Natural killer cell (primary cell): ENCODE measurements around the gene LHX6. TPM values are rescaled to one million over a fixed set of nuclear protein-coding genes. Genes with fewer than 3 reads are reported as not detected.
A peak's percentile ranks its signal among the peaks of the same experiment; 100 is the strongest.

Experiments
- ATAC-seq, 3 donors: fragments of 150-1000 bp in 2 of 3; fragments of 200-7000 bp in 1 of 3; cut with Tn5 transposase; 1 replicate in 1 of 3; 2 replicates in 2 of 3; pipeline ENCODE4 v1.10.0; 2021; ENCODE audit warnings: mild to moderate bottlenecking in 2 of 3, moderate library complexity in 2 of 3
- DNase-seq, 2 donors: peaks; one replicate each; pipeline versions ENCODE4 v3.0.0 to v3.0.0-alpha.2; 2013 to 2021; ENCODE audit warnings: mixed read lengths in 1 of 2
- H3K27ac ChIP-seq: one replicate; pipeline ENCODE4 v1.5.1; 2013; ENCODE audit warnings: mild to moderate bottlenecking, low read length
- H3K27me3 ChIP-seq: one replicate; pipeline ENCODE4 v1.6.1; 2013; ENCODE audit warnings: low read length; ENCODE audit not compliant: control insufficient read depth, insufficient read depth
- H3K36me3 ChIP-seq: one replicate; pipeline ENCODE4 v1.6.1; 2013; ENCODE audit warnings: low read length; ENCODE audit not compliant: control insufficient read depth, insufficient read depth
- H3K4me1 ChIP-seq: one replicate; pipeline ENCODE4 v1.6.1; 2013; ENCODE audit warnings: low read length; ENCODE audit not compliant: control insufficient read depth, insufficient read depth
- H3K4me3 ChIP-seq: one replicate; pipeline ENCODE4 v1.5.1; 2013; ENCODE audit warnings: low read length
- H3K9me3 ChIP-seq: one replicate; pipeline ENCODE4 v1.6.1; 2013; ENCODE audit warnings: low read length; ENCODE audit not compliant: control insufficient read depth, insufficient read depth
- H3K27ac Mint-ChIP-seq, 2 donors: one replicate each; pipeline ENCODE4 v1.8.0; 2022; ENCODE audit warnings: mild to moderate bottlenecking in 2 of 2, mixed read lengths in 2 of 2, moderate library complexity in 1 of 2
- H3K27me3 Mint-ChIP-seq, 2 donors: one replicate each; pipeline ENCODE4 v1.8.0; 2022; ENCODE audit warnings: low read depth in 2 of 2, mixed read lengths in 2 of 2
- H3K36me3 Mint-ChIP-seq: one replicate; pipeline ENCODE4 v1.8.0; 2022; ENCODE audit warnings: mixed read lengths
- H3K4me1 Mint-ChIP-seq, 2 donors: one replicate each; pipeline ENCODE4 v1.8.0; 2022; ENCODE audit warnings: mixed read lengths in 2 of 2
- H3K4me3 Mint-ChIP-seq: one replicate; pipeline ENCODE4 v1.8.0; 2022; ENCODE audit warnings: mild to moderate bottlenecking, moderate library complexity, mixed read lengths
- H3K9me3 Mint-ChIP-seq, 2 donors: one replicate each; pipeline ENCODE4 v1.8.0; 2022; ENCODE audit warnings: mixed read lengths in 2 of 2
- CTCF ChIP-seq: fragments of 200-600 bp; IDR thresholded peaks from one replicate; pipeline ENCODE4 v1.8.0; 2022; ENCODE audit warnings: antibody characterized with exemption
- WGBS: methylation state at CpG from one replicate; pipeline ENCODE4 v1.1.7; 2013; ENCODE audit warnings: missing lambda C conversion rate; ENCODE audit not compliant: insufficient coverage; 5-methylcytosine and 5-hydroxymethylcytosine counted together
- intact Hi-C: fragments of 100-400 bp; cut with micrococcal nuclease; formaldehyde crosslinking; loops from one replicate; pipeline ENCODE4 v1.14.2; 2022
- total RNA-seq, 4 donors: library from RNA; stranded (reverse); fragments of 120-200 nt in 1 of 4; gene quantifications; one replicate each; pipeline versions ENCODE4 v1.2.3 to v1.2.4, GENCODE V29; 2013 to 2022

LHX6 gene
- total RNA-seq, 3 donors from 2014 or later (not counting 1 experiment from before 2014, with no cell fraction given), result not detected

- intact Hi-C loops, result loop anchor here (10.0 kb wide), 2 partner anchors 137 to 553 kb away; no protein-coding TSS in a partner anchor
- Histone ChIP-seq H3K27ac (no peak overlapping the region), H3K36me3 (peaks cover 34% of the 10 kb centered on the region), H3K27me3 (no peaks in the 10 kb centered on the region), H3K9me3 (no peaks in the 10 kb centered on the region), H3K4me1 (peaks cover 13% of the 10 kb centered on the region), H3K4me3 (no peak overlapping the region)
- Mint-ChIP-seq H3K4me3 (no peak overlapping the region), H3K4me1 (peaks cover 57 to 66% of the 10 kb centered on the region in 2 donors), H3K27me3 (no peaks in the 10 kb centered on the region), H3K36me3 (peaks cover 11% of the 10 kb centered on the region), H3K27ac (peak overlapping the region; percentile 17 to 100), H3K9me3 (no peaks in the 10 kb centered on the region)
- ATAC-seq (no peak), DNase-seq (no peak)
- WGBS, result no CpG with 5 or more reads among the region's 1 CpG
- TF ChIP-seq CTCF, result no peak
These were observed 32.7 kb upstream of the LHX6 start for GRCh38 chr9:122261469-122261881.

- intact Hi-C loops, result no loop called here
- no peak for ATAC-seq
These were observed 30.2 kb upstream of the LHX6 start for GRCh38 chr9:122258886-122259415.

GRCh38 chr9:122256206-122256605 is 27.4 kb upstream of the LHX6 start:
- ATAC-seq (no peak), DNase-seq (no peak)
- Histone ChIP-seq H3K4me1 (no peaks in the 10 kb centered on the region), H3K9me3 (no peaks in the 10 kb centered on the region), H3K36me3 (peaks cover 63% of the 10 kb centered on the region), H3K4me3 (no peak overlapping the region), H3K27ac (no peak overlapping the region), H3K27me3 (no peaks in the 10 kb centered on the region)
- no peaks in the 10 kb centered on the region for H3K9me3 Mint-ChIP-seq
- intact Hi-C loops, result no loop called here
- peak overlapping the region in 1 of 2 donors; percentile 11 for H3K27ac Mint-ChIP-seq
- H3K4me1 Mint-ChIP-seq, result peaks cover 26 to 34% of the 10 kb centered on the region in 2 donors
- 93% methylated on average over 2 of the region's 5 CpGs for whole genome bisulfite sequencing
- no peak overlapping the region for H3K4me3 Mint-ChIP-seq
- TF ChIP-seq CTCF, result no peak
- peaks cover 14% of the 10 kb centered on the region for H3K36me3 Mint-ChIP-seq
- H3K27me3 Mint-ChIP-seq, result no peaks in the 10 kb centered on the region

More at GRCh38 chr9:122258886-122259415, 30.2 kb upstream of the LHX6 start:
- Histone ChIP-seq H3K36me3 (peaks cover 46% of the 10 kb centered on the region), H3K27me3 (no peaks in the 10 kb centered on the region), H3K9me3 (no peaks in the 10 kb centered on the region), H3K27ac (no peak overlapping the region), H3K4me1 (peaks cover 10% of the 10 kb centered on the region), H3K4me3 (no peak overlapping the region)
- no peak for DNase-seq
- TF ChIP-seq CTCF, result no peak
- H3K9me3 Mint-ChIP-seq, result no peaks in the 10 kb centered on the region
- peaks cover 11% of the 10 kb centered on the region for H3K36me3 Mint-ChIP-seq
- H3K27me3 Mint-ChIP-seq, result no peaks in the 10 kb centered on the region
- peaks cover 47 to 49% of the 10 kb centered on the region in 2 donors for H3K4me1 Mint-ChIP-seq
- H3K27ac Mint-ChIP-seq, result no peak overlapping the region
- H3K4me3 Mint-ChIP-seq, result no peak overlapping the region
- WGBS, result 93% methylated on average over 2 of the region's 2 CpGs

- H3K36me3 Mint-ChIP-seq, result peaks cover 7% of the 10 kb centered on the region
- H3K4me3 ChIP-seq, result no peak overlapping the region
- no peak overlapping the region for H3K4me3 Mint-ChIP-seq
- peak overlapping the region in 1 of 2 donors; percentile 1 for H3K27ac Mint-ChIP-seq
- H3K9me3 ChIP-seq, result no peaks in the 10 kb centered on the region
- H3K4me1 Mint-ChIP-seq, result peaks cover 21 to 28% of the 10 kb centered on the region in 2 donors
- H3K9me3 Mint-ChIP-seq, result no peaks in the 10 kb centered on the region
- DNase-seq (no peak), ATAC-seq (no peak)
- no peaks in the 10 kb centered on the region for H3K4me1 ChIP-seq
- no peak overlapping the region for H3K27ac ChIP-seq
- TF ChIP-seq CTCF, result no peak
- intact Hi-C loops, result no loop called here
- peaks cover 60% of the 10 kb centered on the region for H3K36me3 ChIP-seq
- H3K27me3 ChIP-seq, result no peaks in the 10 kb centered on the region
- H3K27me3 Mint-ChIP-seq, result no peaks in the 10 kb centered on the region
- 97% methylated on average over 3 of the region's 3 CpGs for WGBS
These were observed 26.0 kb upstream of the LHX6 start for GRCh38 chr9:122254761-122255160.
